PFSK-1 (cell line): ENCODE measurements around the gene C1QTNF1.

Experiments used
- FOXP2 ChIP-seq: optimal IDR thresholded peaks from 2 replicates; pipeline ENCODE3; 2011; ENCODE audit warnings: borderline replicate concordance, control low read depth, inconsistent platforms; ENCODE audit not compliant: insufficient read depth; ENCODE audit errors: extremely low read length, extremely low read depth
- POLR2AphosphoS5 ChIP-seq: IDR thresholded peaks from 2 replicates; pipeline ENCODE4 v1.6.1; 2012; ENCODE audit warnings: low read depth, mild to moderate bottlenecking, control low read depth, low read length, moderate library complexity
- REST ChIP-seq, 2 experiments: IDR thresholded peaks; 2 replicates each; pipeline versions ENCODE4 v1.6.1 to v1.8.0; 2011 to 2012; ENCODE audit warnings: low read depth in 2 of 2, low read length in 2 of 2, control low read depth in 1 of 2, inconsistent platforms in 1 of 2, mild to moderate bottlenecking in 1 of 2, moderate library complexity in 1 of 2; ENCODE audit not compliant: insufficient read depth in 1 of 2
- SIN3A ChIP-seq: IDR thresholded peaks from 2 replicates; pipeline ENCODE4 v1.6.1; 2012; ENCODE audit warnings: mild to moderate bottlenecking, low read length, moderate library complexity, borderline replicate concordance; ENCODE audit not compliant: insufficient read depth
- TAF1 ChIP-seq: IDR thresholded peaks from 2 replicates; pipeline ENCODE4 v1.6.1; 2012; ENCODE audit warnings: low read length, control low read depth, borderline replicate concordance; ENCODE audit not compliant: insufficient read depth

C1QTNF1 gene

GRCh38 chr17:79073706-79074088 is 49.7 kb downstream of the C1QTNF1 start:
- TF ChIP-seq SIN3A, result no peak
- no peak for TF ChIP-seq TAF1
- no peak for TF ChIP-seq REST (IDR thresholded peaks at IDR 0.05; ENCODE audit: insufficient read depth in 1 of 2, low read depth in 2 of 2, low read length in 2 of 2)
- no peak for TF ChIP-seq POLR2AphosphoS5
- no peak for TF ChIP-seq FOXP2

- TF ChIP-seq POLR2AphosphoS5 (peak; percentile 64), REST (IDR thresholded peaks at IDR 0.05; ENCODE audit: insufficient read depth in 1 of 2, low read depth in 2 of 2, low read length in 2 of 2) (0 out of 4 replicates have a peak, but pooled peaks of 1 of the 2 experiments have one; percentile 20), FOXP2 (peak; percentile 79), SIN3A (no peak), TAF1 (peak; percentile 83)
Measured at GRCh38 chr17:79074649-79075445, 50.9 kb downstream of the C1QTNF1 start, which contains the start of gene ENGASE. TSS of gene ENGASE (plus strand) at chr17:79074824. CDS start at chr17:79074945, 121 bp downstream.

GRCh38 chr17:79075446-79075750 is 51.4 kb downstream of the C1QTNF1 start:
- no peak for TF ChIP-seq REST (IDR thresholded peaks at IDR 0.05; ENCODE audit: insufficient read depth in 1 of 2, low read depth in 2 of 2, low read length in 2 of 2)
- TF ChIP-seq POLR2AphosphoS5, result no peak
- TF ChIP-seq FOXP2, result no peak
- no peak for TF ChIP-seq TAF1
- TF ChIP-seq SIN3A, result no peak

- TF ChIP-seq REST (IDR thresholded peaks at IDR 0.05; ENCODE audit: insufficient read depth in 1 of 2, low read depth in 2 of 2, low read length in 2 of 2), result no peak
- no peak for TF ChIP-seq POLR2AphosphoS5
- TF ChIP-seq TAF1, result no peak
- TF ChIP-seq SIN3A, result no peak
- no peak for TF ChIP-seq FOXP2
Measured at GRCh38 chr17:79075861-79076406, 52.0 kb downstream of the C1QTNF1 start.

GRCh38 chr17:79077587-79077986 is 53.6 kb downstream of the C1QTNF1 start:
- no peak for TF ChIP-seq FOXP2
- TF ChIP-seq SIN3A, result no peak
- no peak for TF ChIP-seq TAF1
- no peak for TF ChIP-seq REST (IDR thresholded peaks at IDR 0.05; ENCODE audit: insufficient read depth in 1 of 2, low read depth in 2 of 2, low read length in 2 of 2)
- TF ChIP-seq POLR2AphosphoS5, result no peak
